Gastrocnemius medialis (tissue), 4 donors: ENCODE results near the gene SNTG2. TPM values are rescaled to one million over a fixed set of nuclear protein-coding genes. Genes with fewer than 3 reads are reported as not detected.

Source experiments
- ATAC-seq, 2 donors: fragments of 150-250 bp; one replicate each; pipeline ENCODE4 v1.9.1; 2016
- DNase-seq, 2 donors: peaks; one replicate each; pipeline ENCODE4 v3.0.0-alpha.2; 2019
- H3K27ac ChIP-seq, 4 donors: fragments of 200-600 bp; sonication (generic); 1 replicate in 1 of 4; 2 replicates in 3 of 4; pipeline ENCODE4 v1.5.1; 2016 to 2018; ENCODE audit warnings: mild to moderate bottlenecking in 2 of 4, moderate library complexity in 1 of 4
- H3K27me3 ChIP-seq, 3 donors: fragments of 200-600 bp; sonication (generic) in 2 of 3; 1 replicate in 1 of 3; 2 replicates in 2 of 3; pipeline versions ENCODE4 v1.5.1 to v1.6.0; 2016 to 2019; ENCODE audit warnings: mild to moderate bottlenecking in 1 of 3, moderate library complexity in 1 of 3
- H3K36me3 ChIP-seq, 2 donors: fragments of 200-600 bp; sonication (generic) in 1 of 2; one replicate each; pipeline ENCODE4 v1.5.1; 2017 to 2018
- H3K4me1 ChIP-seq, 2 donors: fragments of 200-600 bp; sonication (generic) in 1 of 2; one replicate each; pipeline ENCODE4 v1.5.1; 2016 to 2017; ENCODE audit warnings: mild to moderate bottlenecking in 2 of 2
- H3K4me3 ChIP-seq, 4 donors: fragments of 200-600 bp; sonication (generic) in 3 of 4; 1 replicate in 1 of 4; 2 replicates in 3 of 4; pipeline ENCODE4 v1.5.1; 2016 to 2019; ENCODE audit warnings: mild to moderate bottlenecking in 2 of 4
- H3K9me3 ChIP-seq, 3 donors: fragments of 200-600 bp; sonication (generic) in 2 of 3; 1 replicate in 1 of 3; 2 replicates in 2 of 3; pipeline ENCODE4 v1.5.1; 2016 to 2019
- POLR2A ChIP-seq, 2 donors: fragments of 450-650 bp; IDR thresholded peaks; one replicate each; pipeline ENCODE4 v1.6.1; 2017; ENCODE audit warnings: antibody characterized with exemption in 2 of 2, mild to moderate bottlenecking in 2 of 2, moderate library complexity in 2 of 2
- in situ Hi-C, 4 donors: fragments of 200-750 bp; cut with MboI; loops; one replicate each; pipeline versions ENCODE4 v1.15.0 to v1.8.0; 2017; ENCODE audit warnings: low sequenced_read_pairs in 4 of 4
- intact Hi-C: fragments of 100-400 bp; cut with DNase I; formaldehyde crosslinking; loops from one replicate; pipeline ENCODE4 v1.15.1; 2023; ENCODE audit warnings: low total_unique reads
- total RNA-seq, 4 donors: library from RNA; depleted of rRNA; stranded (reverse); fragments of >200 nt; gene quantifications; one replicate each; pipeline versions ENCODE4 v1.1.0 to v1.2.3, GENCODE V29; 2016
- TF ChIP-seq, protein P1 (sequence below), 5 experiments: fragments of 450-650 bp in 3 of 5; fragments of 200-600 bp in 2 of 5; sonication (generic) in 2 of 5; IDR thresholded peaks in 4 of 5; conservative IDR thresholded peaks in 1 of 5; 1 replicate in 4 of 5; 2 replicates in 1 of 5; pipeline ENCODE4 v1.5.1; 2016 to 2019; ENCODE audit warnings: antibody characterized with exemption in 5 of 5, mild to moderate bottlenecking in 3 of 5, moderate library complexity in 3 of 5

Gene SNTG2
- total RNA-seq, 4 donors from 2014 or later = 0.55 to 1.0 (median 0.92) TPM; not detected in 1

DNA sequence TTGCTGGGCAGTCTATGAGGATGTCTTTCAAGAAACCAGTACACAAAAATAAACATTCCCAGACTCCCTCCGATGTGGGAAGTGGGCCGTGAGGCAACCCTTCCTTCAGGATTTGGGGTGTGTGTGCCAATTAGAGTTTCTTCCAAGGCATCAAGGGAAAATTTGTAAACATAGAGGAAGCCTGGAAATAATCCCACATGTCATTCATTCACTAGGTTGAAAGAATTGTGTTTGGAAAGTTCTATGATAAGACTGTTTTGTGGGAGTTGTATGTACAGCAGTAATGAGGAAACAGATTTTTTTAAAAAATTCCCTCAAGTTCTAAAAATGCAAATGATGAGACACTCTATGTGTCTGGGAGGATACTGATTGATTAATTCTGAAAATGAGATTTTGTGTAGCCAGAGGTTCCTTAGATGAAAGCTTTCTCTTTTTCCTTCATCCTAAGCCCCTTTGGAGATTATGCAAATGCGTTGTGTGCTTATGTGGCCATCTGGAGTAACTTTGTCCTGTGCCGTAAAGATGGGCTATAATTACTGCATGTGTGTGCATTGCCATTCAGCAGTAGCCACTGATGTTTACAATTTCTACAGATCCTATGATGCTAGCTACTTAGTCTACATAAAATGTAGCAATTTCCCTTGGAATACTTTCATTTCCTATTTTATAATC is 354.8 kb downstream of the SNTG2 start:
- no peak for ATAC-seq
- intact Hi-C loops = no loop called here

DNA sequence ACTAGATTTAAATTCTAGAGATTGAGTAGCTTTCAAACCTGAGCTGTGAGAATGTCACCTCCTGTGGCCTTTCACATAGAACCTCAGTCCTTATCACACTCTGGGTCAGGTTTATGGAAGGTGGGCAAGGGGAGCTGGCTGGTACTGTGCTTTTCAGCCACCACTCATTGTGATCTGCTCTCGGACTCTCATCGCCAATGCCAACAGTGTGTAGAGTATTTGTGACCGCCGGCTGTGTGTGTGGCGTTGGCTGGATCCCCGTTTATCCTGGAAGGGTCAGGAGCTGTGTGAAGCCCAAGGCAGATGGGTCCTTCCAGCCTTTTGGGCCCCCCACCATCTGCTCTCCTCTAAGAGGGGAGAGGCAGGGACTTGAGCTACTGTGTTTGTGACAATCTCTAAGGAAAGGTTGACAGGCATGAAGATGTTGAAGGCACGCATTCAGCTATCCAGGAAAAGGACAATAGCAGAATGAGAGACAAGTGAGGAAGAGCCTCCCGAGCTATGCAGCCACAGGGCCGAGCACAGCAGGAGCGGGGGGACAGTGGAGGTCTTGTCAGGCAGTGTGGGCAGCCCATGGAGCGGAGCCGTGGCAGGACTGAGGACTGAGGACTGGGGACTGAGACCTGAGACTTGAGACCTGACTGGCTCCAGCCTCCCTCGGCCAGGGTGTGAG is 355.5 kb downstream of the SNTG2 start:
- intact Hi-C loops = no loop called here
- ATAC-seq = no peak
- no peak for TF ChIP-seq POLR2A (IDR thresholded peaks at IDR 0.05)
- TF ChIP-seq, protein P1, sequence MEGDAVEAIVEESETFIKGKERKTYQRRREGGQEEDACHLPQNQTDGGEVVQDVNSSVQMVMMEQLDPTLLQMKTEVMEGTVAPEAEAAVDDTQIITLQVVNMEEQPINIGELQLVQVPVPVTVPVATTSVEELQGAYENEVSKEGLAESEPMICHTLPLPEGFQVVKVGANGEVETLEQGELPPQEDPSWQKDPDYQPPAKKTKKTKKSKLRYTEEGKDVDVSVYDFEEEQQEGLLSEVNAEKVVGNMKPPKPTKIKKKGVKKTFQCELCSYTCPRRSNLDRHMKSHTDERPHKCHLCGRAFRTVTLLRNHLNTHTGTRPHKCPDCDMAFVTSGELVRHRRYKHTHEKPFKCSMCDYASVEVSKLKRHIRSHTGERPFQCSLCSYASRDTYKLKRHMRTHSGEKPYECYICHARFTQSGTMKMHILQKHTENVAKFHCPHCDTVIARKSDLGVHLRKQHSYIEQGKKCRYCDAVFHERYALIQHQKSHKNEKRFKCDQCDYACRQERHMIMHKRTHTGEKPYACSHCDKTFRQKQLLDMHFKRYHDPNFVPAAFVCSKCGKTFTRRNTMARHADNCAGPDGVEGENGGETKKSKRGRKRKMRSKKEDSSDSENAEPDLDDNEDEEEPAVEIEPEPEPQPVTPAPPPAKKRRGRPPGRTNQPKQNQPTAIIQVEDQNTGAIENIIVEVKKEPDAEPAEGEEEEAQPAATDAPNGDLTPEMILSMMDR (IDR thresholded peaks at IDR 0.05 in 4 of 5, conservative IDR thresholded peaks at IDR 0.05 in 1 of 5) = no peak
- Histone ChIP-seq H3K9me3 (no peaks in the 10 kb centered on the region), H3K27ac (no peak overlapping the region), H3K4me1 (no peaks in the 10 kb centered on the region), H3K4me3 (no peak overlapping the region), H3K36me3 (no peaks in the 10 kb centered on the region), H3K27me3 (no peaks in the 10 kb centered on the region)
- DNase-seq = no peak
- in situ Hi-C loops = no loop called here

More for the DNA sequence above, 354.8 kb downstream of the SNTG2 start:
- Histone ChIP-seq H3K4me3 (no peak overlapping the region), H3K9me3 (no peaks in the 10 kb centered on the region), H3K27ac (no peak overlapping the region), H3K4me1 (no peaks in the 10 kb centered on the region), H3K36me3 (no peaks in the 10 kb centered on the region), H3K27me3 (no peaks in the 10 kb centered on the region)
- DNase-seq = no peak
- TF ChIP-seq, protein P1 (IDR thresholded peaks at IDR 0.05 in 4 of 5, conservative IDR thresholded peaks at IDR 0.05 in 1 of 5) = no peak
- no peak for TF ChIP-seq POLR2A (IDR thresholded peaks at IDR 0.05)
- in situ Hi-C loops = no loop called here

DNA sequence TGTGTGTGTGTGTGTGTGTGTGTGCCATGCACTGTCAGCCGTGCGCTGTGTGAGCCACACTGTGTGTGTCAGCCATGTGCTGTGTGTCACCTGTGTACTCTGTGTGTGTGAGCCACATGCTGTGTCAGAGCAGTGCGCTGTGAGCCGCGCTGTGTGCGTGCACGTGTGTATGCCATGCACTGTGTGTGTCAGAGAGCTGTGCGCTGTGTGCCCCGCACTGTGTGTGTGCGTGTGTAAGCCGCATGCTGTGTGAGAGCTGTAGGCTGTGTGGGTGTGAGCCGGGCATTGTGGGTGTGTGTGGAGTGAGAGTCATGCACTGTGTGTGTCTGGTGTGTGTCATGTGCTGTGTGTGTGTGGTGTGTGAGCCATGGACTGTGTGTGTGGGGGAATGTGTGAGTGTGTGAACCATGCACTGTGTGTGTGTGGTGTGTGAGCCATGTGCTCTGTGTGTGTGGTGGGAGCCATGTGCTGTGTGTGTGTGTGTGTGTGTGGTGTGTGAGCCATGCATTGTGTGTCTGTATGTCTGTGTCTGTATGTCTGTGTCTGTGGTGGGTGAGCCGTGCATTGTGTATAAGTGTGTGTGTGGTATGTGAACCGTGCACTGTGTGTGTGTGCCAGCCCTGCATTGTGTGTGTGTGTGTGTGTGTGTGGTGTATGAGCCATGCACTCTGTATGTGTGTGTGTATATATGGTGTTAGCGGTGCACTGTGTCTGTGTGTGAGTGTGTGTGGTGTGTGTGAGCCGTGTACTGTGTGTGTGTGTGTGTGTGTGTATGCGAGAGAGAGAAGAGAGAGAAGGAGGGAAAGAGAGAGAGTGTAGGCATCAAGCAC is 356.3 kb downstream of the SNTG2 start:
- ATAC-seq (no peak), DNase-seq (no peak)
- Histone ChIP-seq H3K27me3 (no peaks in the 10 kb centered on the region), H3K27ac (no peak overlapping the region), H3K4me1 (no peaks in the 10 kb centered on the region), H3K36me3 (no peaks in the 10 kb centered on the region), H3K4me3 (no peak overlapping the region), H3K9me3 (no peaks in the 10 kb centered on the region)
- in situ Hi-C loops (no loop called here), intact Hi-C loops (no loop called here)
- TF ChIP-seq, protein P1 (IDR thresholded peaks at IDR 0.05 in 4 of 5, conservative IDR thresholded peaks at IDR 0.05 in 1 of 5) = no peak
- TF ChIP-seq POLR2A (IDR thresholded peaks at IDR 0.05) = no peak

DNA sequence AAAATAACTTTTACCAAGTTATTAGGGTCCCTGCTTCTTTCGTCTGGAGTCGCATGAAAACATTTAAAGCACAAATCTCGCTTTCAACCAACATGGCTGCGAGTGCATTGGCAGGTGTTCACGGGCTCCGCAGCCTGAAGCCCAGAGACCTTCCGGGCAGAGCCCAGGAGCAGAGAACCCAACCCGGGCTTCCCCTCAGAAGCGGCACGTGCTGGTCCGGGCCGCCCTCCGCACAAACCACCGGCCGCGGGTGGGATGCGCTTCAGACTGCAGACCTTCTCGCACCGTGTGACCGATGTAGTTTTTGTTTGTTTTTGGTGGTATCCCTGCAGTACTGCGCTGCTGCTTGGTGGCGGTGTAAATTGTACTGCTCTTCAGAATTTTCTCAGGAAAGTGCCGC is 357.0 kb downstream of the SNTG2 start:
- ATAC-seq (no peak), DNase-seq (no peak)
- Histone ChIP-seq H3K27me3 (no peaks in the 10 kb centered on the region), H3K36me3 (no peaks in the 10 kb centered on the region), H3K4me1 (no peaks in the 10 kb centered on the region), H3K9me3 (no peaks in the 10 kb centered on the region), H3K4me3 (no peak overlapping the region), H3K27ac (no peak overlapping the region)
- intact Hi-C loops = no loop called here
- in situ Hi-C loops = no loop called here
- TF ChIP-seq, protein P1 (IDR thresholded peaks at IDR 0.05 in 4 of 5, conservative IDR thresholded peaks at IDR 0.05 in 1 of 5) = no peak
- TF ChIP-seq POLR2A (IDR thresholded peaks at IDR 0.05) = no peak
